B cell (primary cell): ENCODE results near the gene RBM42.

ENCODE experiments used
- CTCF ChIP-seq: fragments of 200-600 bp; IDR thresholded peaks from one replicate; pipeline ENCODE4 v1.8.0; 2022; ENCODE audit warnings: antibody characterized with exemption, mild to moderate bottlenecking
- EZH2 ChIP-seq: IDR thresholded peaks from 2 replicates; pipeline ENCODE4 v1.6.1; 2012; ENCODE audit warnings: borderline replicate concordance, low read depth, mild to moderate bottlenecking, moderate library complexity, low read length; ENCODE audit not compliant: insufficient read depth, poor library complexity, severe bottlenecking

DNA sequence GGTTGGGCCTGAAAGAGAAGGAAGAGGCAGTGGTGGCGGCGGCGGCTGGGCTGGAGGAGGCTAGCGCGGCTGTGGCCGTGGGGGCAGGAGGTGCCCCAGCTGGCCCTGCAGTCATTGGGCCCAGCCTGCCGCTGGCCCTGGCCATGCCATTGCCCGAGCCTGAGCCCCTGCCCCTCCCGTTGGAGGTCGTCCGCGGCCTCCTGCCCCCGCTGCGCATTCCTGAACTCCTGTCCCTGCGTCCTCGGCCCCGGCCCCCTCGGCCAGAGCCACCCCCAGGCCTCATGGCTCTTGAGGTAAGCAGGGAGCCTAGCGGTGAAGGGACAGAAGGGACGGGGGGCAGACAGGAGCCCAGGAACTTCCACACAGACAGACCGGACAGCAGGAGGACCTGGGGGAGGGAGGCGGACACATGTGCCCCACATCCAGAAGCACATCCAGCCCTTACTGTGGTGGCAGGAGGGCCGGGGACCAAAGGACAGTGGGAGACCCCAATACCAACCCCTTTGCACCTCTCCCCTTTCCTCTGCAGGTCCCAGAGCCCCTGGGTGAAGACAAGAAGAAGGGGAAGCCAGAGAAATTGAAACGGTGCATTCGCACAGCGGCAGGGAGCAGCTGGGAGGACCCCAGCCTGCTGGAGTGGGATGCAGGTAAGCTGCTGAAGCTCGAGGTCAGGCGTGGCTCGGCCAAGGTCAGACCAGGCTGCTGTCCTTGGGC, 5.0 kb downstream of the RBM42 start:
- TF ChIP-seq CTCF: no peak
- TF ChIP-seq EZH2: no peak
